ENCODE measurements around the gene RHBDD1. TPM values are rescaled to one million over a fixed set of nuclear protein-coding genes. Genes with fewer than 3 reads are reported as not detected.
A peak's percentile ranks its signal among the peaks of the same experiment; 100 is the strongest.

RHBDD1 gene
- total RNA-seq, 1 donor from 2014 or later = 31.3 TPM

DNA sequence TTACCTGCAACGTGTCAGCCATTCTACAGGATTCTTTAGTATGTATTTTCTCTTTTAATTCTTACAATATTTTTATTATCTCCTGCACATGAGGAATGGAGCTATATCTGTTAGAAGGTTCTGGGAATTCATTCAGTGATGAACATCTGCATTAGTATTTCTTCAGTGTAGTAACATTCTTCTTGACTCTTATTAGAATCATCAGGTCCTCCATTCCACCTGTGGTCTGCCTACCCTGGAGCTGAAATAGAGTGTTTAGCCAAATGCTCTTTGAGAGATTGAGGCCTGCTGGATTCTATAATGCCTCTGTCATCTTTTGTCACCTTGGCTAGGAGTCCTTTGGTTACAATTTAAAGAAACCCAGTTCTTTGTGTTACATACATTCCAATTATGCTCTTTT lies 54.4 kb downstream of the RHBDD1 start:
- Histone ChIP-seq H3K79me2 (ENCODE audit: insufficient read depth, low read length) (no peaks in the 10 kb centered on the region), H3K27ac (ENCODE audit: low read depth, low read length) (no peak overlapping the region), H3K4me3 (ENCODE audit: insufficient read depth, low read depth, low read length) (no peak overlapping the region), H3K9me3 (ENCODE audit: insufficient read depth, low read depth, low read length) (no peaks in the 10 kb centered on the region), H4K20me1 (ENCODE audit: insufficient read depth, low read length) (no peaks in the 10 kb centered on the region), H3K4me2 (ENCODE audit: low read length) (no peak overlapping the region), H3K9ac (ENCODE audit: low read length) (no peak overlapping the region), H3K4me1 (ENCODE audit: insufficient read depth, low read length) (peaks cover 13% of the 10 kb centered on the region), H3K36me3 (ENCODE audit: insufficient read depth, low read length) (no peaks in the 10 kb centered on the region), H2AFZ (ENCODE audit: low read depth, low read length) (no peak overlapping the region), H3K27me3 (ENCODE audit: insufficient read depth, low read length) (no peaks in the 10 kb centered on the region)
- TF ChIP-seq, protein P1, sequence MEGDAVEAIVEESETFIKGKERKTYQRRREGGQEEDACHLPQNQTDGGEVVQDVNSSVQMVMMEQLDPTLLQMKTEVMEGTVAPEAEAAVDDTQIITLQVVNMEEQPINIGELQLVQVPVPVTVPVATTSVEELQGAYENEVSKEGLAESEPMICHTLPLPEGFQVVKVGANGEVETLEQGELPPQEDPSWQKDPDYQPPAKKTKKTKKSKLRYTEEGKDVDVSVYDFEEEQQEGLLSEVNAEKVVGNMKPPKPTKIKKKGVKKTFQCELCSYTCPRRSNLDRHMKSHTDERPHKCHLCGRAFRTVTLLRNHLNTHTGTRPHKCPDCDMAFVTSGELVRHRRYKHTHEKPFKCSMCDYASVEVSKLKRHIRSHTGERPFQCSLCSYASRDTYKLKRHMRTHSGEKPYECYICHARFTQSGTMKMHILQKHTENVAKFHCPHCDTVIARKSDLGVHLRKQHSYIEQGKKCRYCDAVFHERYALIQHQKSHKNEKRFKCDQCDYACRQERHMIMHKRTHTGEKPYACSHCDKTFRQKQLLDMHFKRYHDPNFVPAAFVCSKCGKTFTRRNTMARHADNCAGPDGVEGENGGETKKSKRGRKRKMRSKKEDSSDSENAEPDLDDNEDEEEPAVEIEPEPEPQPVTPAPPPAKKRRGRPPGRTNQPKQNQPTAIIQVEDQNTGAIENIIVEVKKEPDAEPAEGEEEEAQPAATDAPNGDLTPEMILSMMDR (IDR thresholded peaks at IDR 0.05; ENCODE audit: insufficient read depth, low read depth, low read length) = no peak
- no peak for TF ChIP-seq EZH2 (IDR thresholded peaks at IDR 0.05; ENCODE audit: insufficient read depth, low read length)
- no peaks in the 10 kb centered on the region for H3K27me3 Mint-ChIP-seq (ENCODE audit: low read depth, unreplicated experiment)
- DNase-seq (ENCODE audit: low read depth) = no peak
- no peaks in the 10 kb centered on the region for H3K9me3 Mint-ChIP-seq (ENCODE audit: unreplicated experiment)
- peaks cover 24% of the 10 kb centered on the region for H3K4me1 Mint-ChIP-seq (ENCODE audit: low read depth, unreplicated experiment)
- H3K36me3 Mint-ChIP-seq (ENCODE audit: low read depth, unreplicated experiment) = no peaks in the 10 kb centered on the region
- H3K27ac Mint-ChIP-seq (ENCODE audit: unreplicated experiment) = no peak overlapping the region
- H3K4me3 Mint-ChIP-seq (ENCODE audit: unreplicated experiment) = no peak overlapping the region
- no peak for FAIRE-seq

DNA sequence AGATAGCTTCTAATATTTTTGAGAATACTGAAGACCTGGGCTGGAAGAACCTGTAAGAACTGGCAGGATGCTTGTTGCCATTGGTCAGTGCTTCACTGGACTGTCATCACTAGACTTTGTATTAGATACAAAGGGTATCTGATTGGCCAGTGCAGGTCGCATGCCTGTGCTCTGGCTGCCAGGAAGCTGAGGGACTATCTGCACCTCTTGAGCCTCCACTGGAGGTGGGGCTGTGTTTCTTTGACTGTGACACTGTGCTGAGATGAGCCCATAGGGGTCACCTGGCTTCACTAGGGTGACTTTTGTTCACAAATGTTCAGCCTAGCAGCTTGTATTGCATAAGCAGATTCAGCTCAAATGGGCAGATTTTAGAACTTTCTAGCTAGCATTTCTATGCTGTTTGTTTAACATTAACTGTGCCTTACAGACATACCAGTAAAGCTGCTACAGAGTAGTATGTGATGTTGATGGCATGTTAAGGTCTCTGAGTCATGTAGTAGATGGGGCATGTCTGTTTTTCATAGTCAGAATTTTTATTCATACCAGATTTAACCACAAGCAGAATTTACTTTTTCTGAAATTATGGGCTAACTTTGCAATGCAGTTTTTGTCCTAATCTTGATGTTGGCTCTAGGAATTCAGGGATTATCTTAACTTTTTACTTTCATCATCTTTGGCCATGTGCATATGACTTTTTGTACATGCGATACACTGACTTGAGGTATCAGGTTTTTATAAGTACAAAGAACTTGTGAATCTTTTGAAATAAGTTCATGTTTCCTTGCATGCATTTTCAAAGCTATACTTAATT lies 56.1 kb downstream of the RHBDD1 start:
- Mint-ChIP-seq H3K27ac (ENCODE audit: unreplicated experiment) (no peak overlapping the region), H3K4me3 (ENCODE audit: unreplicated experiment) (no peak overlapping the region), H3K27me3 (ENCODE audit: low read depth, unreplicated experiment) (no peaks in the 10 kb centered on the region), H3K36me3 (ENCODE audit: low read depth, unreplicated experiment) (peaks cover under 1% of the 10 kb centered on the region), H3K9me3 (ENCODE audit: unreplicated experiment) (no peaks in the 10 kb centered on the region), H3K4me1 (ENCODE audit: low read depth, unreplicated experiment) (peaks cover 24% of the 10 kb centered on the region)
- H3K4me3 ChIP-seq (ENCODE audit: insufficient read depth, low read depth, low read length) = no peak overlapping the region
- H3K27me3 ChIP-seq (ENCODE audit: insufficient read depth, low read length) = no peaks in the 10 kb centered on the region
- peaks cover 13% of the 10 kb centered on the region for H3K4me1 ChIP-seq (ENCODE audit: insufficient read depth, low read length)
- no peaks in the 10 kb centered on the region for H3K36me3 ChIP-seq (ENCODE audit: insufficient read depth, low read length)
- H2AFZ ChIP-seq (ENCODE audit: low read depth, low read length) = no peak overlapping the region
- no peaks in the 10 kb centered on the region for H4K20me1 ChIP-seq (ENCODE audit: insufficient read depth, low read length)
- peak overlapping the region; percentile 28 for H3K9ac ChIP-seq (ENCODE audit: low read length)
- H3K9me3 ChIP-seq (ENCODE audit: insufficient read depth, low read depth, low read length) = no peaks in the 10 kb centered on the region
- FAIRE-seq (peak; percentile 76), DNase-seq (ENCODE audit: low read depth) (peak; percentile 82)
- no peak for TF ChIP-seq EZH2 (IDR thresholded peaks at IDR 0.05; ENCODE audit: insufficient read depth, low read length)
- TF ChIP-seq, protein P1 (IDR thresholded peaks at IDR 0.05; ENCODE audit: insufficient read depth, low read depth, low read length) = no peak
- H3K4me2 ChIP-seq (ENCODE audit: low read length) = peak overlapping the region; percentile 49
- H3K27ac ChIP-seq (ENCODE audit: low read depth, low read length) = peak overlapping the region; percentile 56
- H3K79me2 ChIP-seq (ENCODE audit: insufficient read depth, low read length) = no peaks in the 10 kb centered on the region

DNA sequence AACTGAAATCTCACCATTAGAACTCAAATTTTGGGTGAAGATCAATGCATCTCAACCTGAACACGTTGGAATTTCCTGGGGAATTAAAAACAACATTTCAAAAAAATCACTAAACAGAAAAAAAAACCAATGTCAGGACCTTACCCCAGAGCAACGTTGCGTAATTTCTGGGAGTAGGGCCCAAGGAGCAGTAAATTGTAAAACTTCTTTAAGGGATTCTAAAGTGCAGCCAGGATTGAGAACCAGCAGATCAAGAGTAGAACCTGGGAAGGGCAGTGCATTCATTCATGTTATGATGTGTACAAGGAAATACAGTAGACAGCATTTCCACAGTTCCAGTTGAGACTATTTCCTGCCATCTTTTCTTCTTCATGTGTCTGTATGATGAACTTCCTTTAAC lies 56.9 kb downstream of the RHBDD1 start:
- H3K4me2 ChIP-seq (ENCODE audit: low read length) = peak overlapping the region; percentile 49

More for the DNA sequence above, 56.9 kb downstream of the RHBDD1 start:
- no peaks in the 10 kb centered on the region for H3K27me3 Mint-ChIP-seq (ENCODE audit: low read depth, unreplicated experiment)
- peaks cover 13% of the 10 kb centered on the region for H3K4me1 ChIP-seq (ENCODE audit: insufficient read depth, low read length)
- H3K27ac Mint-ChIP-seq (ENCODE audit: unreplicated experiment) = no peak overlapping the region
- no peaks in the 10 kb centered on the region for H3K9me3 ChIP-seq (ENCODE audit: insufficient read depth, low read depth, low read length)
- H3K36me3 Mint-ChIP-seq (ENCODE audit: low read depth, unreplicated experiment) = peaks cover 5% of the 10 kb centered on the region
- H3K36me3 ChIP-seq (ENCODE audit: insufficient read depth, low read length) = no peaks in the 10 kb centered on the region
- no peaks in the 10 kb centered on the region for H4K20me1 ChIP-seq (ENCODE audit: insufficient read depth, low read length)
- no peak for TF ChIP-seq EZH2 (IDR thresholded peaks at IDR 0.05; ENCODE audit: insufficient read depth, low read length)
- TF ChIP-seq, protein P1 (IDR thresholded peaks at IDR 0.05; ENCODE audit: insufficient read depth, low read depth, low read length) = no peak
- FAIRE-seq (peak; percentile 72), DNase-seq (ENCODE audit: low read depth) (no peak)
- no peak overlapping the region for H3K9ac ChIP-seq (ENCODE audit: low read length)
- peaks cover 24% of the 10 kb centered on the region for H3K4me1 Mint-ChIP-seq (ENCODE audit: low read depth, unreplicated experiment)
- no peaks in the 10 kb centered on the region for H3K79me2 ChIP-seq (ENCODE audit: insufficient read depth, low read length)
- no peak overlapping the region for H3K4me3 Mint-ChIP-seq (ENCODE audit: unreplicated experiment)
- no peak overlapping the region for H3K27ac ChIP-seq (ENCODE audit: low read depth, low read length)
- no peak overlapping the region for H3K4me3 ChIP-seq (ENCODE audit: insufficient read depth, low read depth, low read length)
- H3K9me3 Mint-ChIP-seq (ENCODE audit: unreplicated experiment) = no peaks in the 10 kb centered on the region
- H3K27me3 ChIP-seq (ENCODE audit: insufficient read depth, low read length) = no peaks in the 10 kb centered on the region
- H2AFZ ChIP-seq (ENCODE audit: low read depth, low read length) = no peak overlapping the region
